ENCODE measurements around the gene RERE.
"Not testable (repeated sequence)": the region's sequence is repeated elsewhere in the genome, so short reads cannot be mapped to it uniquely, and the experiment has no call there.

RERE gene

GRCh38 chr1:8631163-8631562 is 186.3 kb downstream of the RERE start:
- DNase-seq, result no peak

- peak; percentile 59 for DNase-seq
These were observed 188.0 kb downstream of the RERE start for GRCh38 chr1:8629241-8630091.

- DNase-seq, result no peak
These were observed 188.8 kb downstream of the RERE start for GRCh38 chr1:8628606-8629005.

- DNase-seq, result no peak
These were observed 189.7 kb downstream of the RERE start for GRCh38 chr1:8627728-8628127.

- DNase-seq, result no peak
These were observed 191.2 kb downstream of the RERE start for GRCh38 chr1:8625981-8626898.

GRCh38 chr1:8625491-8625890 is 191.9 kb downstream of the RERE start:
- DNase-seq, result no peak

- not testable (repeated sequence) for DNase-seq
These were observed 193.7 kb downstream of the RERE start for GRCh38 chr1:8623651-8624192.

- not testable (repeated sequence) for DNase-seq
These were observed 195.6 kb downstream of the RERE start for GRCh38 chr1:8621785-8622348.

- not testable (repeated sequence) for DNase-seq
These were observed 196.3 kb downstream of the RERE start for GRCh38 chr1:8621034-8621582.

- peak; percentile 68 for DNase-seq
These were observed 197.4 kb downstream of the RERE start for GRCh38 chr1:8619917-8620502.

GRCh38 chr1:8619419-8619818 is 198.0 kb downstream of the RERE start:
- DNase-seq, result not testable (repeated sequence)

GRCh38 chr1:8616791-8617190 is 200.6 kb downstream of the RERE start:
- not testable (repeated sequence) for DNase-seq

- DNase-seq, result not testable (repeated sequence)
These were observed 205.6 kb downstream of the RERE start for GRCh38 chr1:8611634-8612515.

- DNase-seq, result no peak
These were observed 209.5 kb downstream of the RERE start for GRCh38 chr1:8607906-8608305.

- DNase-seq, result no peak
These were observed 213.1 kb downstream of the RERE start for GRCh38 chr1:8604041-8604945.

GRCh38 chr1:8603220-8603616 is 214.2 kb downstream of the RERE start:
- DNase-seq, result no peak

- no peak for DNase-seq
These were observed 214.8 kb downstream of the RERE start for GRCh38 chr1:8602471-8603219.

GRCh38 chr1:8600336-8600735 is 217.1 kb downstream of the RERE start:
- DNase-seq, result no peak

- DNase-seq, result no peak
These were observed 217.7 kb downstream of the RERE start for GRCh38 chr1:8599646-8600212.

Measured in DMS79 (cell line).